GM12878 (cell line): ENCODE data around the gene CACNA1D. TPM values are rescaled to one million over a fixed set of nuclear protein-coding genes. Genes with fewer than 3 reads are reported as not detected.

Source experiments
- ATAC-seq: fragments of 200-7000 bp; cut with Tn5 transposase; 3 replicates; pipeline ENCODE4 v1.9.1; 2020; ENCODE audit warnings: mild to moderate bottlenecking, moderate library complexity
- BruUV-seq: library from RNA; stranded (reverse); fragments of 400-500 nt; replicated peaks from 2 replicates; lab custom pipeline; 2021; lab: Mats Ljungman, UMichigan
- CTCF ChIA-PET: fragments of 300-600 bp; sonication (Branson Sonifier 250); formaldehyde crosslinking; extraction: SDS; loops from one replicate; lab custom pipeline; 2021; ENCODE audit warnings: inconsistent platforms; lab: Yijun Ruan, JAX
- POLR2A ChIA-PET: fragments of 350-600 bp; formaldehyde crosslinking; extraction: SDS; loops from one replicate; lab custom pipeline; 2021; ENCODE audit warnings: inconsistent platforms; lab: Charles Lee
- RAD21 ChIA-PET: fragments of 300-600 bp; sonication (Branson Sonifier 250); formaldehyde crosslinking; loops from one replicate; lab custom pipeline; 2023; ENCODE audit warnings: antibody characterized with exemption; ENCODE audit not compliant: unreplicated experiment; lab: Charles Lee
- SMC1A ChIA-PET: fragments of 300-600 bp; sonication (Branson Sonifier 250); formaldehyde crosslinking; loops from one replicate; lab custom pipeline; 2023; ENCODE audit not compliant: unreplicated experiment, uncharacterized antibody; lab: Charles Lee
- DNase-seq: peaks from one replicate; pipeline ENCODE4 v3.0.0-alpha.2; 2011; ENCODE audit warnings: low read depth, low spot score
- FAIRE-seq: peaks from 3 replicates; lab custom pipeline; 2011; peaks lifted over from hg19 to GRCh38; lab: Jason Lieb, UNC
- H2AFZ ChIP-seq: 2 replicates; pipeline ENCODE4 v1.6.0; 2011; ENCODE audit warnings: low read depth, low read length, control low read depth; ENCODE audit not compliant: control insufficient read depth
- H3K27ac ChIP-seq: 2 replicates; pipeline ENCODE4 v1.5.1; 2011; ENCODE audit warnings: control low read depth; ENCODE audit not compliant: control insufficient read depth, insufficient read depth
- H3K27me3 ChIP-seq, 2 experiments: replicated peaks in 1 of 2; 2 replicates each; pipeline versions ENCODE4 v1.6.0 to v1.6.1; 2011; ENCODE audit warnings: low read length in 1 of 2; ENCODE audit not compliant: control insufficient read depth in 2 of 2, insufficient read depth in 2 of 2
- H3K36me3 ChIP-seq, 2 experiments: 2 replicates each; pipeline ENCODE4 v1.5.1; 2011; ENCODE audit warnings: low read length in 1 of 2; ENCODE audit not compliant: control insufficient read depth in 2 of 2, insufficient read depth in 2 of 2
- H3K4me1 ChIP-seq: 2 replicates; pipeline ENCODE4 v1.6.1; 2011; ENCODE audit warnings: mild to moderate bottlenecking, low read length, moderate library complexity, mixed read lengths; ENCODE audit not compliant: control insufficient read depth, insufficient read depth
- H3K4me2 ChIP-seq: 2 replicates; pipeline ENCODE4 v1.6.0; 2011; ENCODE audit warnings: control low read depth; ENCODE audit not compliant: control insufficient read depth, insufficient read depth
- H3K4me3 ChIP-seq: fragments of 200-600 bp; sonication (generic); 2 replicates; pipeline ENCODE4 v1.5.1; 2016
- H3K79me2 ChIP-seq: 2 replicates; pipeline ENCODE4 v1.6.0; 2011; ENCODE audit warnings: low read length; ENCODE audit not compliant: control insufficient read depth, insufficient read depth
- H3K9ac ChIP-seq: 2 replicates; pipeline ENCODE4 v1.8.0; 2011; ENCODE audit warnings: low read length, control low read depth, mixed read lengths; ENCODE audit not compliant: control insufficient read depth, insufficient read depth
- H3K9me3 ChIP-seq: replicated peaks from 3 replicates; pipeline ENCODE4 v1.5.1; 2011; ENCODE audit warnings: mild to moderate bottlenecking, low read length; ENCODE audit not compliant: control insufficient read depth, insufficient read depth
- H4K20me1 ChIP-seq: 2 replicates; pipeline ENCODE4 v1.6.0; 2011; ENCODE audit not compliant: control insufficient read depth, insufficient read depth
- CEBPB ChIP-seq, 2 experiments: fragments of 150-350 bp in 1 of 2; IDR thresholded peaks; 2 replicates each; pipeline ENCODE4 v1.6.1; 2012 to 2014; ENCODE audit warnings: low read depth in 2 of 2, low read length in 2 of 2, borderline replicate concordance in 1 of 2, inconsistent platforms in 1 of 2
- CREB1 ChIP-seq: IDR thresholded peaks from 2 replicates; pipeline ENCODE4 v1.6.1; 2012; ENCODE audit warnings: low read depth, mild to moderate bottlenecking, inconsistent platforms
- ETV6 ChIP-seq, 2 experiments: fragments of 450-650 bp in 1 of 2; IDR thresholded peaks in 1 of 2; conservative IDR thresholded peaks in 1 of 2; 2 replicates each; pipeline ENCODE4 v1.6.1; 2014; ENCODE audit warnings: antibody characterized with exemption in 1 of 2, borderline replicate concordance in 1 of 2, low read depth in 1 of 2, mild to moderate bottlenecking in 1 of 2, moderate library complexity in 1 of 2
- HDGF ChIP-seq: fragments of 450-650 bp; IDR thresholded peaks from 2 replicates; pipeline ENCODE4 v1.6.1; 2016; ENCODE audit warnings: antibody characterized with exemption
- IRF5 ChIP-seq: fragments of 450-650 bp; IDR thresholded peaks from 2 replicates; pipeline ENCODE4 v1.6.1; 2017; ENCODE audit warnings: borderline replicate concordance
- MEF2A ChIP-seq: IDR thresholded peaks from 2 replicates; pipeline ENCODE4 v1.6.1; 2011; ENCODE audit warnings: low read depth, mild to moderate bottlenecking, low read length, moderate library complexity; ENCODE audit not compliant: insufficient read depth
- PAX5 ChIP-seq: IDR thresholded peaks from 2 replicates; pipeline ENCODE4 v1.6.1; 2011; ENCODE audit warnings: low read depth, low read length, borderline replicate concordance
- PAX8 ChIP-seq: fragments of 450-650 bp; IDR thresholded peaks from 2 replicates; pipeline ENCODE4 v1.6.1; 2017; ENCODE audit warnings: mild to moderate bottlenecking, moderate library complexity
- PML ChIP-seq: IDR thresholded peaks from 2 replicates; pipeline ENCODE4 v1.6.1; 2012; ENCODE audit warnings: low read length, inconsistent platforms
- RUNX3 ChIP-seq: IDR thresholded peaks from 2 replicates; pipeline ENCODE4 v1.6.1; 2012; ENCODE audit warnings: low read length, inconsistent platforms
- SIX5 ChIP-seq: IDR thresholded peaks from 2 replicates; pipeline ENCODE4 v1.6.1; 2011; ENCODE audit warnings: mild to moderate bottlenecking, low read depth, low read length, moderate library complexity; ENCODE audit not compliant: severe bottlenecking
- SP1 ChIP-seq: IDR thresholded peaks from one replicate; pipeline ENCODE4 v1.6.1; 2011; ENCODE audit warnings: low read depth, low read length
- SREBF1 ChIP-seq: IDR thresholded peaks from 2 replicates; pipeline ENCODE4 v1.6.1; 2012; ENCODE audit warnings: mild to moderate bottlenecking, low read length
- SUPT20H ChIP-seq: IDR thresholded peaks from 2 replicates; pipeline ENCODE4 v1.6.1; 2011; ENCODE audit warnings: low read depth, mild to moderate bottlenecking, low read length, moderate library complexity, borderline replicate concordance; ENCODE audit not compliant: control insufficient read depth
- TCF3 ChIP-seq: IDR thresholded peaks from 2 replicates; pipeline ENCODE4 v1.6.1; 2012; ENCODE audit warnings: low read depth, mild to moderate bottlenecking, low read length, borderline replicate concordance; ENCODE audit not compliant: insufficient read depth
- WGBS: methylation state at CpG from one replicate; pipeline ENCODE4 v1.1.6; 2016; ENCODE audit warnings: low lambda C conversion rate; ENCODE audit not compliant: insufficient replicate concordance, insufficient coverage; ENCODE audit errors: missing lambda C conversion rate; 5-methylcytosine and 5-hydroxymethylcytosine counted together
- in situ Hi-C: fragments of 300-500 bp; cut with MboI; formaldehyde crosslinking; loops from 9 replicates; pipeline ENCODE4 v1.14.3; 2018; ENCODE audit warnings: mixed read lengths
- intact Hi-C: fragments of 100-400 bp; cut with micrococcal nuclease; formaldehyde crosslinking; loops from one replicate; pipeline ENCODE4 v1.14.2; 2022; ENCODE audit not compliant: unreplicated experiment
- polyA plus RNA-seq, 11 experiments: library from polyadenylated mRNA; depleted of rRNA in 4 of 11; unstranded in 6 of 11; stranded (reverse) in 5 of 11; fragments of >200 nt; fragmentation: Nextera tagmentation in 4 of 11; fragmentation: Illumina TruSeq in 1 of 11; extraction: Ambion mirVana in 4 of 11; extraction: Trizol in 1 of 11; gene quantifications; 1 replicate in 1 of 11; 2 replicates in 10 of 11; pipeline versions ENCODE4 v1.2.1 to v1.2.3, GENCODE V29; 2011 to 2016; ENCODE audit warnings: inconsistent platforms in 2 of 11, missing spikeins in 2 of 11, low read depth in 1 of 11
- total RNA-seq, 4 experiments: library from RNA; depleted of rRNA in 3 of 4; stranded (reverse); fragments of >200 nt in 3 of 4; fragmentation: Illumina TruSeq in 1 of 4; extraction: Trizol in 1 of 4; gene quantifications; 2 replicates each; pipeline versions ENCODE4 v1.2.1 to v1.2.3, GENCODE V29; 2013 to 2021

The CACNA1D gene
- total and polyA plus RNA-seq, 10 of the 15 experiments (the other 5 are each of a cell fraction or from before 2014, with no cell fraction given), result 0.21 to 24.4 (median 1.6) TPM

- CTCF ChIA-PET, result no interaction called here
- 80% methylated on average over 7 of the region's 7 CpGs for WGBS
- POLR2A ChIA-PET, result interaction anchor here (0.7 kb wide), 1 partner anchor 55 kb away, joined by 6 read pairs; no protein-coding TSS in a partner anchor
- no peak for TF ChIP-seq RUNX3
- no peak for TF ChIP-seq SREBF1
- no peak for TF ChIP-seq SP1
- no peak for TF ChIP-seq SUPT20H
- Histone ChIP-seq H3K9ac (no peak overlapping the region), H3K4me1 (peaks cover 11% of the 10 kb centered on the region), H3K4me2 (no peak overlapping the region), H3K27me3 (no peaks in the 10 kb centered on the region), H3K9me3 (no peaks in the 10 kb centered on the region), H3K36me3 (no peaks in the 10 kb centered on the region), H3K4me3 (no peak overlapping the region), H3K79me2 (peaks cover 6% of the 10 kb centered on the region), H4K20me1 (no peaks in the 10 kb centered on the region), H2AFZ (no peak overlapping the region), H3K27ac (no peak overlapping the region)
- no TSS peak for BruUV-seq
- RAD21 ChIA-PET, result no interaction called here
- in situ Hi-C loops (no loop called here), intact Hi-C loops (loop anchor here (10.0 kb wide), 1 partner anchor 105 kb away; no protein-coding TSS in a partner anchor)
- DNase-seq, result no peak
- ATAC-seq, result no peak
- SMC1A ChIA-PET, result interaction anchor here (1.7 kb wide), 1 partner anchor 31 kb away, joined by 5 read pairs; no protein-coding TSS in a partner anchor
- no peak for FAIRE-seq
Measured at GRCh38 chr3:53849916-53850315, 355.5 kb downstream of the CACNA1D start.

GRCh38 chr3:53850895-53851294, 356.5 kb downstream of the CACNA1D start:
- Histone ChIP-seq H3K9ac (no peak overlapping the region), H3K79me2 (no peaks in the 10 kb centered on the region; the same call in none of the 2 replicates), H3K36me3 (no peaks in the 10 kb centered on the region), H3K4me2 (no peak overlapping the region), H3K27ac (no peak overlapping the region), H3K9me3 (no peaks in the 10 kb centered on the region), H3K27me3 (no peaks in the 10 kb centered on the region), H3K4me1 (peaks cover 5% of the 10 kb centered on the region), H4K20me1 (no peaks in the 10 kb centered on the region), H3K4me3 (no peak overlapping the region), H2AFZ (no peak overlapping the region)
- SMC1A ChIA-PET, result interaction anchor here (1.4 to 1.7 kb wide), 4 partner anchors 30 to 117 kb away, joined by 3 to 6 read pairs (median 4); no protein-coding TSS in a partner anchor
- TF ChIP-seq CEBPB (IDR thresholded peaks at IDR 0.05; ENCODE audit: borderline replicate concordance in 1 of 2, low read depth in 2 of 2, low read length in 2 of 2), result no peak
- no peak for TF ChIP-seq MEF2A
- no peak for TF ChIP-seq CREB1
- TF ChIP-seq PAX5, result no peak
- TF ChIP-seq IRF5, result no peak
- TF ChIP-seq PAX8, result no peak
- TF ChIP-seq PML, result no peak
- no peak for TF ChIP-seq TCF3
- TF ChIP-seq HDGF, result no peak
- TF ChIP-seq SIX5, result no peak
- no peak for TF ChIP-seq ETV6 (conservative IDR thresholded peaks at IDR 0.05 in 1 of 2, IDR thresholded peaks at IDR 0.05 in 1 of 2; ENCODE audit: borderline replicate concordance in 1 of 2, low read depth in 1 of 2)
- no peak for DNase-seq
- no peak for ATAC-seq
- no TSS peak for BruUV-seq
- POLR2A ChIA-PET, result no interaction called here
- RAD21 ChIA-PET, result no interaction called here
- CTCF ChIA-PET, result interaction anchor here (1.4 to 1.7 kb wide), 2 partner anchors 12 to 30 kb away, joined by 3 to 5 read pairs; no protein-coding TSS in a partner anchor
- intact Hi-C loops, result no loop called here
- in situ Hi-C loops, result no loop called here
- no peak for FAIRE-seq
- WGBS, result 74% methylated on average over 5 of the region's 5 CpGs
